ENCODE data around the gene NOTCH1. TPM values are rescaled to one million over a fixed set of nuclear protein-coding genes. Genes with fewer than 3 reads are reported as not detected.
A peak's percentile ranks its signal among the peaks of the same experiment; 100 is the strongest.

Gene NOTCH1
- total RNA-seq, 4 donors from 2014 or later, result 71.0 to 160 (median 114) TPM

- Histone ChIP-seq H3K4me3 (no peak overlapping the region), H3K36me3 (peaks cover 98% of the 10 kb centered on the region), H3K27ac (no peak overlapping the region), H3K4me1 (peaks cover 4% of the 10 kb centered on the region), H3K9me3 (no peaks in the 10 kb centered on the region), H3K27me3 (no peaks in the 10 kb centered on the region)
- WGBS, result no CpG with 5 or more reads among the region's 28 CpGs
- TF ChIP-seq CTCF (IDR thresholded peaks at IDR 0.05) (no peak), POLR2A (IDR thresholded peaks at IDR 0.05) (no peak), EP300 (IDR thresholded peaks at IDR 0.05) (no peak), POLR2AphosphoS5 (IDR thresholded peaks at IDR 0.05) (no peak)
- DNase-seq (ENCODE audit: low spot score in 2 of 2), result no peak
Observed at GRCh38 chr9:136515276-136515675, 30.6 kb downstream of the NOTCH1 start.

DNA sequence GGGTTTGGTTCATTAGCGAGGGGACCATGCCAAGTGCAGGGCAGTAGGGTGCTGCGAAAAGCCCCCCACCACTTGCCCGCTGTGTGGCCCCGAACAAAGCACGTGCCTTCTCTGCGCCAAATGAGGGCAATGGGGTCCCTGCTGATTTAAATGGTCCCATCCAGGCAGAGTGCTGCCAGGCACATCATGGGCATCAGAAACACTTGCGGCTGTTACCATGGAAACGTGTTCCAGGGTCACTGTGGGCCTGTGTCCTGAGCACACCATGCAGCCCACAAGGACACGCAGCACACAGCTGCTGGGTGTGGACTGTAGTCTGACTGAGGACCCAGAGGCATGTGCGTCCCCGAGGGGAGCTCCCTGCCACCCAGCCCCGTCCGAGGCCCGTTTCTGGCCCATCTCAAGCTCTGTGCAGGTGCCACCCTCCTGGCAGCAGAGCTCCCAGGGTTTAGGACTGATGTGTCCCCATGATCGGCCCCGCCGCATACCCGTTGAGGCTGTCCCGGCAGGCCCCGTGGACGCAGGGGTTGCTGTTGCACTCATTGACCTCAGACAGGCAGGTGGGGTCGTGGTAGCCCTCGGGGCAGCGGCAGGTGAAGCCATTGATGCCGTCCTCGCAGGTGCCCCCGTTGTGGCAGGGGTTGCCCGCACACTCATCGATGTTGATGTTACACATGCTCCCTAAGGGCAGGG lies 31.7 kb downstream of the NOTCH1 start:
- TF ChIP-seq CTCF (IDR thresholded peaks at IDR 0.05) (no peak), EP300 (IDR thresholded peaks at IDR 0.05) (no peak)
- H3K4me1 ChIP-seq, result peaks cover 4% of the 10 kb centered on the region
- 83% methylated on average over 7 of the region's 29 CpGs for WGBS
- peaks cover 99% of the 10 kb centered on the region for H3K36me3 ChIP-seq
- no peaks in the 10 kb centered on the region for H3K9me3 ChIP-seq
- DNase-seq (ENCODE audit: low spot score in 2 of 2), result no peak
- no peak overlapping the region for H3K4me3 ChIP-seq
- H3K27me3 ChIP-seq, result no peaks in the 10 kb centered on the region
- H3K27ac ChIP-seq, result no peak overlapping the region

DNA sequence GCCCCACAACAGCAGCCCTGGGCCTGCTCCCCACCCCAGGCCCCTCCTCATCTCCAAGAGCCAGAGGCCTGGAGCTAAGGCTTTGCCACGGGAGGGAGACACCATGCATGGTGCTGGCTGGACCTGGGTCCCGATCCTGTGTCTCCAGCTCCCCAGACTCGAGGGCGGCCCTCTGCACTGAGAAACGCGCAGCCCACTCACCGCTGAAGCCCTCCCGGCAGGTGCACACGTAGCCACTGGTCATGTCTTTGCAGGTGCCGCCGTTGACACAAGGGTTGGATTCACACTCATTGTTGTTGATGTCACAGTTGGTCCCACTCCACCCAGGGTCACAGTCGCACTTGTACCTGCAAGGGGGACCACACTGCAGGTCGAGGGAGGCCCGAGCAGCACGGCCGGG lies 32.7 kb downstream of the NOTCH1 start:
- Histone ChIP-seq H3K27ac (no peak overlapping the region), H3K36me3 (peaks cover 99% of the 10 kb centered on the region), H3K4me1 (peaks cover 4% of the 10 kb centered on the region), H3K9me3 (no peaks in the 10 kb centered on the region), H3K4me3 (no peak overlapping the region), H3K27me3 (no peaks in the 10 kb centered on the region)
- no peak for DNase-seq (ENCODE audit: low spot score in 2 of 2)
- WGBS, result 95% methylated on average over 16 of the region's 16 CpGs
- TF ChIP-seq EP300 (IDR thresholded peaks at IDR 0.05) (no peak), POLR2AphosphoS5 (IDR thresholded peaks at IDR 0.05) (no peak), POLR2A (IDR thresholded peaks at IDR 0.05) (no peak), CTCF (IDR thresholded peaks at IDR 0.05) (no peak)

- Histone ChIP-seq H3K4me1 (peaks cover 4% of the 10 kb centered on the region), H3K9me3 (no peaks in the 10 kb centered on the region), H3K4me3 (no peak overlapping the region), H3K27me3 (no peaks in the 10 kb centered on the region), H3K27ac (peak overlapping the region; percentile 78), H3K36me3 (peaks cover 99% of the 10 kb centered on the region)
- TF ChIP-seq CTCF (IDR thresholded peaks at IDR 0.05) (no peak), POLR2AphosphoS5 (IDR thresholded peaks at IDR 0.05) (no peak), POLR2A (IDR thresholded peaks at IDR 0.05) (no peak), EP300 (IDR thresholded peaks at IDR 0.05) (no peak)
- DNase-seq (ENCODE audit: low spot score in 2 of 2), result no peak
- WGBS, result 68% methylated on average over 10 of the region's 13 CpGs
Observed at GRCh38 chr9:136512651-136513071, 33.2 kb downstream of the NOTCH1 start.

DNA sequence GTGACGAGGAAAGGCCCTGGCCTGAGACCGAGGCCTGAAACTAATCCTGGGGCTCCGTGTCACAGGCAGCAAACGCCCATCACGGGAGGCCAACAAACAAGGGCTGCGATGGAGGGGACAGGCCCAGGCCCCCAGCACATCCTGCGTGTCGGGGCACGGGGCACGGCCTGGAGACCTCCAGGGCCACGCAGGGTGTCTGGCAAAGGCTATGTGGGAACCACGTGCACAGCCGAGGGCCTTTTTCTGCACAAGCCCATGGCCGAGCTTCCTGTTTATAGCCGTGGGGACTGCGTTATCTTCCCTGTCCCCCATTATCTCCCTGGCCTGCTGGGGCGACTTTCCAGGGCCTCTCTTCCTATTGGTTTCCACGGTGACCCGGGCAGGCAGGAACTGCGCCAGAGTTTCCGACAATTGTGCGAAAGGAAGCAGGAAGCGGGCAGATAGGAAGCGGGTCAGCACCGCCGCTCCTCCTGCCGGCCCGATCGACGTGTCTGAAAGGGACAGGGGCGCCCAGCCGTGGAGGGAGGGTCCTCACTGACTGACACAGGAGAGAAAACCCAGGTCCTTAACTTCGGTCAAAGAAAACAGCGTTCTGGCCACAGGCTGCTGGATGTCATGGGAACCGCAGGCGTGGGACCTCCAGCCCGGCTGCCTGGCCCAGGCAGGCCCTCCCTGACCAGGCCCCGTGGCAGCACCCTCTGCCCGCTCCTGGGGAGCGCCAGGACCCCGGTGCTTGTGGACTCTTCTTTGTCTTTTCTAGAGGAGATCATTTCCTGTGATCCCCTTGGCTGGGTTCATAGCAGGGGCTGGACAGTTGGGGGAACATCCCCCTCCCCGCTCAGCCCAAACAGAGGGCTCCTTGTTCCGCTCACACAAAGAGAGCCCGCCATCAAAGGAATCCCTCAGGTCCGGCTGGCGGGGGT lies 33.9 kb downstream of the NOTCH1 start:
- no peaks in the 10 kb centered on the region for H3K9me3 ChIP-seq
- peaks cover 4% of the 10 kb centered on the region for H3K4me1 ChIP-seq
- TF ChIP-seq EP300 (IDR thresholded peaks at IDR 0.05), result no peak
- TF ChIP-seq CTCF (IDR thresholded peaks at IDR 0.05), result no peak
- no peak for TF ChIP-seq POLR2A (IDR thresholded peaks at IDR 0.05)
- peak in 1 of 3 donors; percentile 33 for TF ChIP-seq POLR2AphosphoS5 (IDR thresholded peaks at IDR 0.05)
- no peaks in the 10 kb centered on the region for H3K27me3 ChIP-seq
- 73% methylated on average over 35 of the region's 46 CpGs for WGBS
- peak overlapping the region; percentile 78 for H3K27ac ChIP-seq
- no peak overlapping the region for H3K4me3 ChIP-seq
- H3K36me3 ChIP-seq, result peaks cover 99% of the 10 kb centered on the region
- DNase-seq (ENCODE audit: low spot score in 2 of 2), result peak in 1 of 2 donors; percentile 82
